ENCODE results near the gene MTUS2.

The MTUS2 gene

GRCh38 chr13:28856287-28856686 is 36.1 kb downstream of the MTUS2 start:
- TF ChIP-seq GABPA (IDR thresholded peaks at IDR 0.05; ENCODE audit: low read depth) (no peak), CTCF (IDR thresholded peaks at IDR 0.05; ENCODE audit: insufficient read depth, low read length) (no peak), SPI1 (IDR thresholded peaks at IDR 0.05; ENCODE audit: borderline replicate concordance, low read depth) (no peak), REST (IDR thresholded peaks at IDR 0.05; ENCODE audit: insufficient replicate concordance, low read depth) (no peak), POLR2AphosphoS5 (IDR thresholded peaks at IDR 0.05; ENCODE audit: low read depth) (no peak)
- no peak for DNase-seq (ENCODE audit: low read depth in 1 of 2, low spot score in 1 of 2)
- H3K27me3 ChIP-seq (ENCODE audit: insufficient read depth, poor library complexity, severe bottlenecking), result peaks cover 6% of the 10 kb centered on the region
- no peak overlapping the region for H3K4me3 ChIP-seq (replicated peaks; ENCODE audit: insufficient read depth, low read length)
- no peak overlapping the region for H3K27ac ChIP-seq (replicated peaks)

GRCh38 chr13:28859069-28859468 is 38.9 kb downstream of the MTUS2 start:
- DNase-seq (ENCODE audit: low read depth in 1 of 2, low spot score in 1 of 2), result no peak
- Histone ChIP-seq H3K27ac (replicated peaks) (no peak overlapping the region), H3K27me3 (ENCODE audit: insufficient read depth, poor library complexity, severe bottlenecking) (peaks cover 5% of the 10 kb centered on the region), H3K4me3 (replicated peaks; ENCODE audit: insufficient read depth, low read length) (no peak overlapping the region)
- TF ChIP-seq REST (IDR thresholded peaks at IDR 0.05; ENCODE audit: insufficient replicate concordance, low read depth) (no peak), CTCF (IDR thresholded peaks at IDR 0.05; ENCODE audit: insufficient read depth, low read length) (no peak), POLR2AphosphoS5 (IDR thresholded peaks at IDR 0.05; ENCODE audit: low read depth) (no peak), SPI1 (IDR thresholded peaks at IDR 0.05; ENCODE audit: borderline replicate concordance, low read depth) (no peak), GABPA (IDR thresholded peaks at IDR 0.05; ENCODE audit: low read depth) (no peak)

- Histone ChIP-seq H3K27ac (replicated peaks) (no peak overlapping the region), H3K27me3 (ENCODE audit: insufficient read depth, poor library complexity, severe bottlenecking) (peaks cover 5% of the 10 kb centered on the region), H3K4me3 (replicated peaks; ENCODE audit: insufficient read depth, low read length) (no peak overlapping the region)
- no peak for DNase-seq (ENCODE audit: low read depth in 1 of 2, low spot score in 1 of 2)
- no peak for TF ChIP-seq REST (IDR thresholded peaks at IDR 0.05; ENCODE audit: insufficient replicate concordance, low read depth)
- TF ChIP-seq CTCF (IDR thresholded peaks at IDR 0.05; ENCODE audit: insufficient read depth, low read length), result no peak
- no peak for TF ChIP-seq GABPA (IDR thresholded peaks at IDR 0.05; ENCODE audit: low read depth)
- no peak for TF ChIP-seq POLR2AphosphoS5 (IDR thresholded peaks at IDR 0.05; ENCODE audit: low read depth)
- TF ChIP-seq SPI1 (IDR thresholded peaks at IDR 0.05; ENCODE audit: borderline replicate concordance, low read depth), result no peak
Measured at GRCh38 chr13:28859717-28860116, 39.6 kb downstream of the MTUS2 start.

Data from HL-60 (cell line).